ENCODE measurements around the gene CD244. TPM values are rescaled to one million over a fixed set of nuclear protein-coding genes. Genes with fewer than 3 reads are reported as not detected.

The CD244 gene
- total RNA-seq, 3 donors from 2014 or later = 0.96 to 1.4 (median 1.2) TPM

GRCh38 chr1:160814856-160815255 is 47.8 kb downstream of the CD244 start:
- H3K4me3 ChIP-seq = no peak overlapping the region
- ATAC-seq (no peak), DNase-seq (no peak)
- H3K36me3 ChIP-seq (ENCODE audit: low read depth) = no peaks in the 10 kb centered on the region
- H3K9me3 ChIP-seq = no peaks in the 10 kb centered on the region
- H3K4me1 ChIP-seq (ENCODE audit: low read depth) = no peaks in the 10 kb centered on the region
- no peak for TF ChIP-seq CTCF (IDR thresholded peaks at IDR 0.05)
- intact Hi-C loops (cut with DNase I, micrococcal nuclease) = no loop called here

GRCh38 chr1:160814316-160814715 is 48.4 kb downstream of the CD244 start:
- Histone ChIP-seq H3K4me1 (ENCODE audit: low read depth) (no peaks in the 10 kb centered on the region), H3K9me3 (no peaks in the 10 kb centered on the region), H3K36me3 (ENCODE audit: low read depth) (no peaks in the 10 kb centered on the region), H3K4me3 (no peak overlapping the region)
- DNase-seq = no peak
- intact Hi-C loops (cut with DNase I, micrococcal nuclease) = no loop called here
- ATAC-seq = no peak
- TF ChIP-seq CTCF (IDR thresholded peaks at IDR 0.05) = no peak

GRCh38 chr1:160813215-160813614 is 49.5 kb downstream of the CD244 start:
- H3K4me3 ChIP-seq = no peak overlapping the region
- no peaks in the 10 kb centered on the region for H3K4me1 ChIP-seq (ENCODE audit: low read depth)
- H3K36me3 ChIP-seq (ENCODE audit: low read depth) = no peaks in the 10 kb centered on the region
- intact Hi-C loops (cut with DNase I, micrococcal nuclease) = no loop called here
- no peak for TF ChIP-seq CTCF (IDR thresholded peaks at IDR 0.05)
- no peak for DNase-seq
- peak; percentile 69 for ATAC-seq
- H3K9me3 ChIP-seq = no peaks in the 10 kb centered on the region

GRCh38 chr1:160811147-160811546 is 51.5 kb downstream of the CD244 start:
- DNase-seq (no peak), ATAC-seq (no peak)
- Histone ChIP-seq H3K9me3 (peaks cover 6% of the 10 kb centered on the region), H3K4me3 (no peak overlapping the region), H3K4me1 (ENCODE audit: low read depth) (no peaks in the 10 kb centered on the region), H3K36me3 (ENCODE audit: low read depth) (no peaks in the 10 kb centered on the region)
- intact Hi-C loops (cut with DNase I, micrococcal nuclease) = no loop called here
- TF ChIP-seq CTCF (IDR thresholded peaks at IDR 0.05) = no peak

GRCh38 chr1:160810486-160810885 is 52.2 kb downstream of the CD244 start:
- intact Hi-C loops (cut with DNase I, micrococcal nuclease) = no loop called here
- H3K9me3 ChIP-seq = peaks cover 6% of the 10 kb centered on the region
- no peak for TF ChIP-seq CTCF (IDR thresholded peaks at IDR 0.05)
- H3K4me3 ChIP-seq = no peak overlapping the region
- ATAC-seq (no peak), DNase-seq (no peak)
- H3K4me1 ChIP-seq (ENCODE audit: low read depth) = no peaks in the 10 kb centered on the region
- no peaks in the 10 kb centered on the region for H3K36me3 ChIP-seq (ENCODE audit: low read depth)

GRCh38 chr1:160808289-160808688 is 54.4 kb downstream of the CD244 start:
- Histone ChIP-seq H3K4me3 (no peak overlapping the region), H3K9me3 (peaks cover 6% of the 10 kb centered on the region), H3K36me3 (ENCODE audit: low read depth) (no peaks in the 10 kb centered on the region), H3K4me1 (ENCODE audit: low read depth) (no peaks in the 10 kb centered on the region)
- ATAC-seq = no peak
- DNase-seq = no peak
- TF ChIP-seq CTCF (IDR thresholded peaks at IDR 0.05) = no peak
- intact Hi-C loops (cut with DNase I, micrococcal nuclease) = no loop called here

Data from mucosa of descending colon (tissue), 3 donors.